GOT3 (cell line): ENCODE results near the gene UST.

Experiments
- DNase-seq: peaks from one replicate; lab custom pipeline; 2025; ENCODE audit warnings: mixed read lengths; lab: John Stamatoyannopoulos, UW

UST gene

DNA sequence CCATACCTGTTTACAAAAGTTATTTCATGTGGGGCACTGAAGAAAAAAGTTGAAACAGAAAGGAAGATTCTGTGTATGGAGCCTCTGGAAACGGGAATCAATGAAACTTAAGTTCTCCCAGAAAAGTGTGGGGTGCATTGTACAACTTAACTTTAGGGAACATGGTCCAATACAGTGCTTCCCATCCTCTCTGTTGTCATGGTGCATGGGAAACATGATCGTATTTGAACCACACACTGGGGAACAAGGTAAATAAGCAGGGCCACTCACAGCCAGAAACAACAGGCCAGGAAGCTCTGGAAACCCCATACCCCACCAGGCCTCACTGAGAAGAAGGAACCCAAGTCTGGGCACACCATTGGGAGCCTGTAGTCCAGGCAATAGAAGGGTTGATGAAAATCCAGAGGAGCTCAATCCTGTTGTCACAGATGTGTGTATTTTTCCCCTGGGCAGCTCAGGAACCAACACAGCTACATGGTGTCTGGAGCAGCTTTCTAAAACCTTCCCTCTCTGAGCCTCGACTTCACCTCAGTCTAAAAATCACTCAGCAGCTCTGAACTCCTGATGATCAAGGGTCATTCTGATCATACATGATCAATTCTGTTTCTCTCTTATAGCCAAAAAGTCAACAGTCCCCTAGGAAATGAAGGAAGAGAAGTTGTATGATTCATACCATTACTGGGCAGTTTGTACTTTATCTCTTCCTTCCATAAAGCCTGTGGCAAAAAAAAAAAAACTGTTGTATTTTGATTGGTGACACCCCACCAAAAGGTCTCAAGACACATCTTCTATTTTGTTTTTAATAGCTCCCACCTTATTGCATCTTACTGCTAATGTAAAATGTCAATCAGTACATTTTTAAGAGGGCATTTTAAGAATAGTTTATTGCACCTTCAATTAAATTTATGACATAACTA is 372.2 kb downstream of the UST start:
- DNase-seq: no peak

DNA sequence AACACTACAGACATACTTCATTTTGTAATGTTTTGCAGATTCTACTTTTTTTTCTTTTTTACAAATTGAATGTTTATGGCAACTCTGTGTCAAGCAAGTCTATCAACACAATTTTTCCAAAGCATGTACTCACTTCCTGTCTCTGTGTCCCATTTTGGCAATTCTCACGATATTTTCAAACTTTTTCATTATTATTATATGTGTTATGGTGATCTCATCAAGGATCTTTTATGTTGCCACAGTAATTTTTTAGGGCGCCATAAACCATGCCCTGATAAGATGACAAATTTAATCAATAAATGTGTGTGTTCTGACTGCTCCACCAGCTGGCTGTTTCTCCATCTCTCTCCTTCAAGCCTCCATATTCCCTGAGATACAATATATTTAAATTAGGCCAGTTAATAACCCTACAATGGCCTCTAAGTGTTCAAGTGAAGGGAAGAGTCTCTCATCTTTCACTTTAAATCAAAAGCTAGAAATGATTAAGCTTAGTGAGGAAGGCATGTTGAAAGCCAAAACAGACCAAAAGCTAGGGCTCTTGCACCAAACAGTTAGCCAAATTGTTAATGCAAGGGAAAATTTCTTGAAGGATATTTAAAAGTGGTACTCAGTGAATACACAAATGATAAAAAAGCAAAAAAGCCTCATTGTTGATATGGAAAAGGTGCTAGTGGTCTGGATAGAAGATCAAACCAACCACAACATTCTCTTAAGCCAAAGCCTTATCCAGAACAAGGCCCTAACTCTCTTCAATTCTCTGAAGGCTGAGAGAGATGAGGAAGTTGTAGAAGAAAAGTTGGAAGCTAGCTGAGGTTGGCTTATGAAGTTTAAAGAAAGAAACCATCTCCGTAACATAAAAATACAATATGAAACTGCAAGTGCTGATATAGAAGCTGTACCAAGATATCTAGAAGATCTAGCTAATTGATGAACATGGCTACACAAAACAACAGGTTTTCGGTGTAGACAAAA is 376.3 kb downstream of the UST start:
- no peak for DNase-seq

DNA sequence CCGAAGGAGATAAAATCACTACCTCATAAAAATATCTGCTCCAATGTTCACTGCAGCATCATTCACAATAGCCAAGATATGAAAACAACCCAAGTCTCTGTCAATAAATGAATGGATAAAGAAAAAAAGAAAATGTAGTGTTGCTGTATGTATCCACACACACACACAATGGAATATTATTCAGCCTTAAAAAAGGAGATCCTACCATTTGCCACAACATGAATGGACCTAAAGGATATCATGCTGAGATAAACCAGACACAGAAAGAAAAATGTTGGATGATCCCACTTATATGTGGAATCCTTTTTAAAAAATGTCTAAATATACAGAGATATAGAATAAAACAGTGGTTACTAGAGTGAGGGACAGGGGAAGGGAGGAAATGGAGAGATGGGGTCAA is 378.5 kb downstream of the UST start:
- DNase-seq: no peak
